Osteoblast (primary cell): ENCODE results near the gene MC1R. TPM values are rescaled to one million over a fixed set of nuclear protein-coding genes. Genes with fewer than 3 reads are reported as not detected.

ENCODE experiments used
- DNase-seq: peaks from one replicate; pipeline ENCODE4 v3.0.0; 2011; ENCODE audit warnings: low spot score, mixed read lengths; ENCODE audit not compliant: insufficient read length; ENCODE audit errors: missing footprints
- H2AFZ ChIP-seq: 2 replicates; pipeline ENCODE4 v1.6.0; 2011; ENCODE audit warnings: mild to moderate bottlenecking, low read length
- H3K27ac ChIP-seq: 2 replicates; pipeline ENCODE4 v1.5.1; 2011; ENCODE audit warnings: mild to moderate bottlenecking, low read depth, low read length, moderate library complexity
- H3K27me3 ChIP-seq: 2 replicates; pipeline ENCODE4 v1.6.0; 2012; ENCODE audit warnings: mild to moderate bottlenecking, control low read depth, inconsistent platforms, low read length, moderate library complexity; ENCODE audit not compliant: insufficient read depth
- H3K36me3 ChIP-seq: 2 replicates; pipeline ENCODE4 v1.5.1; 2011; ENCODE audit warnings: mild to moderate bottlenecking, low read length, control low read depth, moderate library complexity; ENCODE audit not compliant: insufficient read depth
- H3K4me1 ChIP-seq: 2 replicates; pipeline ENCODE4 v1.5.1; 2011; ENCODE audit warnings: mild to moderate bottlenecking, low read length, control low read depth, moderate library complexity; ENCODE audit not compliant: insufficient read depth
- H3K4me2 ChIP-seq: 2 replicates; pipeline ENCODE4 v1.6.0; 2011; ENCODE audit warnings: mild to moderate bottlenecking, low read length; ENCODE audit not compliant: insufficient read depth
- H3K4me3 ChIP-seq: fragments of 200-600 bp; sonication (generic); 3 replicates; pipeline ENCODE4 v1.5.1; 2012; ENCODE audit warnings: mild to moderate bottlenecking, low read length, inconsistent platforms; ENCODE audit not compliant: insufficient read depth
- H3K79me2 ChIP-seq: 2 replicates; pipeline ENCODE4 v1.6.0; 2012; ENCODE audit warnings: mild to moderate bottlenecking, low read length, control low read depth, inconsistent platforms; ENCODE audit not compliant: insufficient read depth
- H3K9me3 ChIP-seq: 2 replicates; pipeline ENCODE4 v1.5.1; 2011; ENCODE audit warnings: low read depth, low read length, control low read depth
- H4K20me1 ChIP-seq: 2 replicates; pipeline ENCODE4 v1.6.0; 2012; ENCODE audit warnings: mild to moderate bottlenecking, low read length, control low read depth; ENCODE audit not compliant: insufficient read depth
- CTCF ChIP-seq: IDR thresholded peaks from 2 replicates; pipeline ENCODE4 v1.5.1; 2011; ENCODE audit warnings: mild to moderate bottlenecking, low read depth, low read length, moderate library complexity; ENCODE audit errors: extremely low read depth
- total RNA-seq: library from RNA; depleted of rRNA; stranded (reverse); fragments of >200 nt; gene quantifications from 2 replicates; pipeline ENCODE4 v1.2.3, GENCODE V29; 2012

Gene MC1R
- total RNA-seq, 1 donor: 5.1 TPM

- TF ChIP-seq CTCF: no peak
- Histone ChIP-seq H3K4me2 (no peak overlapping the region), H3K9me3 (no peaks in the 10 kb centered on the region), H3K4me1 (no peaks in the 10 kb centered on the region), H3K27me3 (no peaks in the 10 kb centered on the region), H3K4me3 (no peak overlapping the region), H2AFZ (no peak overlapping the region), H3K79me2 (no peaks in the 10 kb centered on the region), H3K27ac (no peak overlapping the region), H3K36me3 (peaks cover 15% of the 10 kb centered on the region), H4K20me1 (peaks cover 3% of the 10 kb centered on the region)
- no peak for DNase-seq
These were observed 42.3 kb downstream of the MC1R start for GRCh38 chr16:89960966-89961365.

GRCh38 chr16:89961920-89962319 is 43.3 kb downstream of the MC1R start:
- DNase-seq: peak; percentile 26
- no peaks in the 10 kb centered on the region for H3K9me3 ChIP-seq
- no peak overlapping the region for H3K4me3 ChIP-seq
- no peak overlapping the region for H3K27ac ChIP-seq
- H3K27me3 ChIP-seq: no peaks in the 10 kb centered on the region
- H3K36me3 ChIP-seq: peaks cover 14% of the 10 kb centered on the region
- no peak for TF ChIP-seq CTCF
- peaks cover 3% of the 10 kb centered on the region for H4K20me1 ChIP-seq
- no peak overlapping the region for H3K4me2 ChIP-seq
- H3K4me1 ChIP-seq: no peaks in the 10 kb centered on the region
- H2AFZ ChIP-seq: no peak overlapping the region
- no peaks in the 10 kb centered on the region for H3K79me2 ChIP-seq

GRCh38 chr16:89962754-89963498 is 44.3 kb downstream of the MC1R start:
- Histone ChIP-seq H3K9me3 (no peaks in the 10 kb centered on the region), H2AFZ (no peak overlapping the region), H3K79me2 (no peaks in the 10 kb centered on the region), H3K4me2 (no peak overlapping the region), H3K36me3 (peaks cover 9% of the 10 kb centered on the region), H3K27me3 (no peaks in the 10 kb centered on the region), H3K4me1 (no peaks in the 10 kb centered on the region), H3K27ac (no peak overlapping the region), H4K20me1 (peaks cover 2% of the 10 kb centered on the region), H3K4me3 (no peak overlapping the region)
- no peak for TF ChIP-seq CTCF
- DNase-seq: peak; percentile 47

GRCh38 chr16:89964201-89964600 is 45.5 kb downstream of the MC1R start:
- Histone ChIP-seq H4K20me1 (no peaks in the 10 kb centered on the region), H3K79me2 (no peaks in the 10 kb centered on the region), H3K4me3 (no peak overlapping the region), H3K27me3 (no peaks in the 10 kb centered on the region), H3K4me2 (no peak overlapping the region), H3K9me3 (no peaks in the 10 kb centered on the region), H3K36me3 (peaks cover under 1% of the 10 kb centered on the region), H3K27ac (no peak overlapping the region), H2AFZ (no peak overlapping the region), H3K4me1 (no peaks in the 10 kb centered on the region)
- TF ChIP-seq CTCF: no peak
- DNase-seq: peak; percentile 79
